Measurements from ENCODE around the gene ADRA2C. TPM values are rescaled to one million over a fixed set of nuclear protein-coding genes. Genes with fewer than 3 reads are reported as not detected.

The ADRA2C gene
- total and polyA plus RNA-seq, 4 donors, result 0.23 to 5.4 (median 1.9) TPM

DNA sequence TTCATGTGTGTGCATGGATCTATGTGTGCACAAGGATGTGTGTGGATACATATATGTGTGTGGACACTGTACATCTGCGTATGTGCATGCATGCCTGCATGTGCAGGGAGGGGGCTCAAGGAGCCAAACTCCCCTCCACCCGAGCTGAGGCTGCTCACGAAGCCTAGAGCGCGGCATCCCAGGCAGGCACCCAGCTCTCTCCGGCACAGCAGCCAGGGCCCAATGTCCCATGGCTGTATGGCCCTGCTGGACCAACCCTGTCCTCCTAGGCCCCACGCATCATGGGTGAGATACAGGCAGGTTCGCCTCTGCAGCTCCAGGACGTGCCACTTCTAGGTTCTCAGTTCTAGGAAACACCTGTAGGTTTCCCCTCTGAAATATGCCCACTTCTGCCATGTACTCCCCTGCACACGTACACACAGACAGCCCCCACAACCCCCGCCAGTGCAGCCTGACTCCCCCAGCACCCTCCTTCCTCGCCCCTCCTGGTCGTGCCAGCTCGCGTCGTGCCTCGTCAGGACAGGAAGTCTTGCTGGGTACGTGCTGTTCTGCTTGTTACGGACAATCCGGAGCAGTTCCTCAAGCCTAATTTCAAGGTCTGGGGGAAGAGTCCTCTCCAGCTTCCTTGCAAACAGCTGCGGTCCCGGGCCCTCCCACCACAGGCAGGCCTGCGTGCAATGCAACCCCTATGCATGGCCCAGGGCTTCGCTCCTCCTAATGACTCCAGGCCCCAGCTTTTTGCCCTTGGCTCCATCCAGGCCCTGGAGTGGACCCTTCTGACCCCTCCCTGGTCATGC lies 3.2 kb upstream of the ADRA2C start:
- ATAC-seq (ENCODE audit: insufficient read depth, low FRiP score) (no peak), DNase-seq (no peak)
- Histone ChIP-seq H3K9me3 (ENCODE audit: control insufficient read depth in 4 of 4, insufficient read depth in 3 of 4, low read length in 3 of 4) (peaks cover 0 to 8% (median 0%) of the 10 kb centered on the region in 4 donors), H3K27ac (ENCODE audit: low read depth in 1 of 2, low read length in 1 of 2) (no peak overlapping the region), H3K4me1 (ENCODE audit: control insufficient read depth in 5 of 5, insufficient read depth in 5 of 5, low read length in 5 of 5) (peaks cover 0 to 7% (median 4%) of the 10 kb centered on the region in 5 donors), H3K4me3 (no peak overlapping the region), H3K36me3 (ENCODE audit: control insufficient read depth in 4 of 4, insufficient read depth in 4 of 4, low read length in 4 of 4) (no peaks in the 10 kb centered on the region), H3K9ac (ENCODE audit: insufficient read depth in 1 of 2, low read length in 2 of 2) (no peak overlapping the region), H3K27me3 (ENCODE audit: control insufficient read depth in 3 of 3, insufficient read depth in 3 of 3, low read length in 2 of 3) (peaks cover 3 to 26% (median 12%) of the 10 kb centered on the region in 3 donors)
- no peak for TF ChIP-seq CTCF (IDR thresholded peaks at IDR 0.05; ENCODE audit: control extremely low read depth, extremely low read depth)
- 38 to 49% methylated on average over 24 of the region's 24 CpGs for WGBS, 2 donors

- peak; percentile 37 to 58 (median 41) for DNase-seq
These were observed 732 bp upstream of the ADRA2C start for GRCh38 chr4:3765271-3766035.

DNA sequence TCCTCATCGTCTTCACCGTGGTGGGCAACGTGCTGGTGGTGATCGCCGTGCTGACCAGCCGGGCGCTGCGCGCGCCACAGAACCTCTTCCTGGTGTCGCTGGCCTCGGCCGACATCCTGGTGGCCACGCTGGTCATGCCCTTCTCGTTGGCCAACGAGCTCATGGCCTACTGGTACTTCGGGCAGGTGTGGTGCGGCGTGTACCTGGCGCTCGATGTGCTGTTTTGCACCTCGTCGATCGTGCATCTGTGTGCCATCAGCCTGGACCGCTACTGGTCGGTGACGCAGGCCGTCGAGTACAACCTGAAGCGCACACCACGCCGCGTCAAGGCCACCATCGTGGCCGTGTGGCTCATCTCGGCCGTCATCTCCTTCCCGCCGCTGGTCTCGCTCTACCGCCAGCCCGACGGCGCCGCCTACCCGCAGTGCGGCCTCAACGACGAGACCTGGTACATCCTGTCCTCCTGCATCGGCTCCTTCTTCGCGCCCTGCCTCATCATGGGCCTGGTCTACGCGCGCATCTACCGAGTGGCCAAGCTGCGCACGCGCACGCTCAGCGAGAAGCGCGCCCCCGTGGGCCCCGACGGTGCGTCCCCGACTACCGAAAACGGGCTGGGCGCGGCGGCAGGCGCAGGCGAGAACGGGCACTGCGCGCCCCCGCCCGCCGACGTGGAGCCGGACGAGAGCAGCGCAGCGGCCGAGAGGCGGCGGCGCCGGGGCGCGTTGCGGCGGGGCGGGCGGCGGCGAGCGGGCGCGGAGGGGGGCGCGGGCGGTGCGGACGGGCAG lies 792 bp downstream of the ADRA2C start:
- no peak for ATAC-seq (ENCODE audit: insufficient read depth, low FRiP score)
- Histone ChIP-seq H3K36me3 (ENCODE audit: control insufficient read depth in 4 of 4, insufficient read depth in 4 of 4, low read length in 4 of 4) (no peaks in the 10 kb centered on the region), H3K4me3 (no peak overlapping the region), H3K27ac (ENCODE audit: low read depth in 1 of 2, low read length in 1 of 2) (no peak overlapping the region), H3K9ac (ENCODE audit: insufficient read depth in 1 of 2, low read length in 2 of 2) (no peak overlapping the region), H3K4me1 (ENCODE audit: control insufficient read depth in 5 of 5, insufficient read depth in 5 of 5, low read length in 5 of 5) (peaks cover 0 to 7% (median 4%) of the 10 kb centered on the region in 5 donors), H3K9me3 (ENCODE audit: control insufficient read depth in 4 of 4, insufficient read depth in 3 of 4, low read length in 3 of 4) (peaks cover 0 to 5% (median 0%) of the 10 kb centered on the region in 4 donors), H3K27me3 (ENCODE audit: control insufficient read depth in 3 of 3, insufficient read depth in 3 of 3, low read length in 2 of 3) (peaks cover 12 to 54% (median 38%) of the 10 kb centered on the region in 3 donors)
- DNase-seq, result peak in 2 of 3 donors; percentile 5 to 13
- no peak for TF ChIP-seq CTCF (IDR thresholded peaks at IDR 0.05; ENCODE audit: control extremely low read depth, extremely low read depth)
- WGBS, 2 donors, result 9 to 11% methylated on average over 85 to 107 of the region's 107 CpGs

More at GRCh38 chr4:3765271-3766035, 732 bp upstream of the ADRA2C start:
- H3K36me3 ChIP-seq (ENCODE audit: control insufficient read depth in 4 of 4, insufficient read depth in 4 of 4, low read length in 4 of 4), result no peaks in the 10 kb centered on the region
- peaks cover 0 to 5% (median 0%) of the 10 kb centered on the region in 4 donors for H3K9me3 ChIP-seq (ENCODE audit: control insufficient read depth in 4 of 4, insufficient read depth in 3 of 4, low read length in 3 of 4)
- no peak for ATAC-seq (ENCODE audit: insufficient read depth, low FRiP score)
- no peak for TF ChIP-seq CTCF (IDR thresholded peaks at IDR 0.05; ENCODE audit: control extremely low read depth, extremely low read depth)
- no peak overlapping the region for H3K27ac ChIP-seq (ENCODE audit: low read depth in 1 of 2, low read length in 1 of 2)
- 2 to 4% methylated on average over 45 to 101 of the region's 101 CpGs for WGBS, 2 donors
- peaks cover 0 to 7% (median 4%) of the 10 kb centered on the region in 5 donors for H3K4me1 ChIP-seq (ENCODE audit: control insufficient read depth in 5 of 5, insufficient read depth in 5 of 5, low read length in 5 of 5)
- H3K4me3 ChIP-seq, result no peak overlapping the region
- H3K27me3 ChIP-seq (ENCODE audit: control insufficient read depth in 3 of 3, insufficient read depth in 3 of 3, low read length in 2 of 3), result peaks cover 9 to 49% (median 26%) of the 10 kb centered on the region in 3 donors
- no peak overlapping the region for H3K9ac ChIP-seq (ENCODE audit: insufficient read depth in 1 of 2, low read length in 2 of 2)
